ENCODE measurements around the gene AHDC1.

The AHDC1 gene

GRCh38 chr1:27489501-27489972 lies 114.4 kb downstream of the AHDC1 start:
- DNase-seq (ENCODE audit: low read depth in 4 of 4, low spot score in 1 of 4) = peak in 2 of 4 experiments; percentile 10 to 11

DNA sequence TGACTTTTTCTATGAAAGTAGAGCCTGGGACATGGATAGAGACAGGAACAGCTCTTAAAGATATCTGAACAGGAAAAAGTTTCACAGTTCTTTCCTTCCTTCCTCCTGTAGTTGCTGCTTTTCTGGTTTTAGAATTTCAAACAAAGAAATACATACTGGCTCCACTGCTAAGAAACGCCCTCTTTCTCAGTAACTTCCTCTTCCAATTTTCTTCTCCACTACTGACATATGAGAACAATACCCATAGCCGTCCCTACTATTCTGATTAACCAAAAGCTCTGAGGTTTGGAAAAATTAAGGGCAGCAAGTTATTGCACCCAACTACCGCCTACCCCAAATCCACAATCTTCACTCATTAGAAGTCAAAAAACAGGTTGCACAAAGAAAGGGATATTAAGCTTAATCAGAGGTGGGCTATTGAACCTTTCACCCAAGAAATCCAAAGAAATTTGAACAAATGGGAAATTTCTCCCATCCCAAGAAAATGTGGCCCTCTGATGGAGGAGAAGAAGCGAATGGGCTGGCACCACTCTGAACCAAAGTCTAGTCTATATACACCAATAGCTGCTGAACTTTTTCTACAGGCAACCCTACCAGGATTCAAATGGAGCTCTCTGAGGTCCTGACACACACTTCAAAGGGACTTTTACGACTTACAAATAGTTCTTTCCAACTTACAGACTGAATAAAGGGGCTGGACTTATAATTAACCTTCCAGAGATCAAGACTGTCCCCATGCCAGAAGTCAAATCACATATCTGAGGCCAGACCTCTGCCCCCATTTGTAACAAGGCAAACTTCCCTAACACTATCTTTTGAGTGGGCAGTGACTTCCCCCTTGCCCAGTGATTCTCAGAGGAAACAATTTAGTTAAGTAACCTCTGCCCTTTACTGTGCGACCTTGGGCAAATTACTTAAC lies 115.7 kb downstream of the AHDC1 start:
- no peak for DNase-seq (ENCODE audit: low read depth in 4 of 4, low spot score in 1 of 4)

DNA sequence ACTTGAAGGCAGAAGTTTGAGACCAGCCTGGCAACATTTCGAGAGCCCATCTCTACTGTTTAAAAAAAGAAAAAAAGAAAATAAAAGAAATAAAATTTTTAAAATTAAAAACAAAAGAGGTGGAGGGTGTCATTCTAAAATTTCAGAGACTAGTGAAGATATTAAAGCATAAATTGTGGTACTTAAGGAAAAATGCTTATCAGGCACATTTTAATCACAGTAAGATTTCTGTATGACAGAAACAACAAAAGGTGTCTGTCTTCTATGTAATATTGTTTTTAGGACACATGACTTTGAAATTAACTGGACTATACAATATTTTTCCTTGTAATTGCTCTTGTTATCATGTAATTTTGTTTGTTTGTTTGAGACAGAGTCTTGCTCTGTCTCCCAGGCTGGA lies 118.6 kb downstream of the AHDC1 start:
- no peak for DNase-seq (ENCODE audit: low read depth in 4 of 4, low spot score in 1 of 4)
